Activated naive CD8-positive, alpha-beta T cell treated with anti-CD3 and anti-CD28 coated beads, Interleukin-2, amount 50 U/mL, for 24 hours (primary cell): ENCODE measurements around the gene AOAH.
A peak's percentile ranks its signal among the peaks of the same experiment; 100 is the strongest.

ENCODE experiments used
- ATAC-seq: fragments of 150-1000 bp; cut with Tn5 transposase; one replicate; pipeline ENCODE4 v1.10.0; 2021
- DNase-seq: peaks from one replicate; pipeline ENCODE4 v3.0.0; 2021
- H3K27ac Mint-ChIP-seq: one replicate; pipeline ENCODE4 v1.8.0; 2021; ENCODE audit warnings: mild to moderate bottlenecking, mixed read lengths
- H3K27me3 Mint-ChIP-seq: one replicate; pipeline ENCODE4 v1.8.0; 2021; ENCODE audit warnings: mixed read lengths
- H3K36me3 Mint-ChIP-seq: one replicate; pipeline ENCODE4 v1.8.0; 2021; ENCODE audit warnings: low read depth, mixed read lengths
- H3K4me1 Mint-ChIP-seq: one replicate; pipeline ENCODE4 v1.8.0; 2021; ENCODE audit warnings: mixed read lengths
- H3K4me3 Mint-ChIP-seq: one replicate; pipeline ENCODE4 v1.8.0; 2021; ENCODE audit warnings: mild to moderate bottlenecking, moderate library complexity, mixed read lengths
- H3K9me3 Mint-ChIP-seq: one replicate; pipeline ENCODE4 v1.8.0; 2021; ENCODE audit warnings: mixed read lengths

AOAH gene

DNA sequence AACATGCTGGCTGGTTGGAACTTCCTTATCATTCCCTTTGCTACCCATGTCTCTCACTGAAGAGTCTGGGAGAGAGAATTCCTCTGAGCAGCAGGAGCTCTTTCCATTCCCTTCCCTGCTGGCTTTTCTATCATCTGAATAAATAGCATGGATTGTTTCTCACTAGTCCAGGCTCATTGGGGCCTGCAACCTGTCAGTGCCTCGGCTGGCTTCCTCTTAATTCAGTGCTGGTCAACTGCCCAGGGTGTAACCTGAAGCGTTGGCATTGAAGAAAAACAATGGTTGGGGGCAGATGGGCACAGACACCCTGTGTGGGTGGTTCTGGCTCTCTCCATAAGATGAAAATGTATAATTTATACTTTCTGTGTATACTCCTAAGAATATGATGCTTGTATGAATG lies 179.0 kb downstream of the AOAH start:
- ATAC-seq: no peak
- Mint-ChIP-seq H3K4me1 (no peaks in the 10 kb centered on the region), H3K9me3 (no peaks in the 10 kb centered on the region), H3K4me3 (no peak overlapping the region), H3K27ac (no peak overlapping the region), H3K36me3 (peaks cover 3% of the 10 kb centered on the region), H3K27me3 (no peaks in the 10 kb centered on the region)
- no peak for DNase-seq

DNA sequence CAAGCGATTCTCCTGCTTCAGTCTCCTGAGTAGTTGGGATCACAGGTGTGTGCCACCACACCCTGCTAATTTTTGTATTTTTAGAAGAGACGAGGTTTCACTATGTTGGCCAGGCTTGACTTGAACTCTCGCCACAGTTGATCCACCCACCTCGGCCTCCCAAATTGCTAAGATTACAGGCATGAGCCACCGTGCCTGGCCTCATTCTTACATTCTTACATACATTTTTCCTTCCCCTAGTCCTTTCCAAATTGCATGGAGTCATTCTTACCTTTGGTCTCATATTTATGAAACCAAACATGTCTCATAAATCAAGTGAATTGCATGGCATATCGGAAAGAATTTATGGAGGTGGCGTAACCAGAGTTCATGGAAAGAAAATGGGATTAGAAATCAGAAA lies 186.2 kb downstream of the AOAH start:
- Mint-ChIP-seq H3K9me3 (no peaks in the 10 kb centered on the region), H3K27me3 (no peaks in the 10 kb centered on the region), H3K27ac (no peak overlapping the region), H3K36me3 (no peaks in the 10 kb centered on the region), H3K4me1 (no peaks in the 10 kb centered on the region), H3K4me3 (no peak overlapping the region)
- no peak for DNase-seq
- ATAC-seq: no peak

DNA sequence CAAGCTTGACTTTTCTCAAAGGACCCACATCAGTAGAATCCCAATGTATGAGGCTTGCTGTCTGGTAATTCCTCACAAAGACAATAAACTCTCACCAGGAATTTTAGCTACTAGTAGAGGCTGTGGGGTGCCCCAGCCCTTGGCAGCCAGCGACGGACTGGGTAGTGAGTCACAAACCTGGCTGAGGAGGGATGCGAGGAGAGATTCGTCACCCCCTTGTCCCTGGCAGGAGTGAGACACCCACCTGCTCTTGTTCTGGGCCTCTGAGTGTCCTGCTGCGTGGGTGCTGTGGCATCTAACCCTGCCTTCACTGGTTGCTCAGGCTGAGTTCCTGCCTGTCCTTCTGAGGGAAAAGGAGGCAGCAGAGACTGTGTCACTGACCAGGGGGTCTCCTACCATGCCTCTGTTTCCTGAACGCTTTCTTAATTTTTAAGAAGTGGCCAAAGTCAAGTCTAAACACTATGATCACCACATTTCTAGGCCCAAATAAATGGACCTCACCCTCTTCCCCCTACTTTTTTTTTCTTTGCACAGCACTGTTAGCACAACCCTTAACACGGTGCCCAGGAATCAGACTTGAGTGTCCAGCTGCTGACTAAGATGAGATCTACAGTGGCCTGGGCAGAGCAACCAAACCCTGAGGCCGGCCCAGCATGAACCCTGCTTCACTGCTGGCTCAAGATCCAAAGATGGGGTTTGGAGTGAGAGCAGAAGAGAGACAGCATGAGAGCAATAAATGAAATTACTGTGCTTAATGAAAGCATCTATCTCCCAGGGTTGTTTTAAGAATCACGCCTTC lies 188.2 kb downstream of the AOAH start:
- no peak overlapping the region for H3K27ac Mint-ChIP-seq
- no peak for DNase-seq
- H3K27me3 Mint-ChIP-seq: no peaks in the 10 kb centered on the region
- H3K4me3 Mint-ChIP-seq: no peak overlapping the region
- no peaks in the 10 kb centered on the region for H3K36me3 Mint-ChIP-seq
- no peak for ATAC-seq
- no peaks in the 10 kb centered on the region for H3K9me3 Mint-ChIP-seq
- H3K4me1 Mint-ChIP-seq: no peaks in the 10 kb centered on the region

DNA sequence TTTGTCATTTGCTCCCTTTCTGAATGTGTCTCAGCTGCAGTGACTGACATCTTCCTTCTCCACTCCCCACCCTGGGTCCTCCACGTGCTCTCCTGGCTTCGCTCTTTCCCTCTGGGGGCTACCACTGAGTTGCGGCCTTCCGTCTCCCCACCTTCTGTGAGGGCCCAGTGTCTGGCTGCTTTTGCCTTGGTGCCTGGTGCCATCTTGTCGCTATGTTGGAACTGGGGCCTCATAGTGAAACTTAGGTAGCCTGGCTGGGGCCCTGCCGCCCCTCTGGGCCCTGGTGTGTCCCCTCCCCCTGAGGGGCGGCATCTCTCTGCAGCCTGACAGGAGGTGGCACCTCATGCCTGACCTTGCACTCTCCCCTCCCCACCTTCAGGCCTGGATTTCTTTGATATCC lies 190.6 kb downstream of the AOAH start:
- DNase-seq (no peak), ATAC-seq (no peak)
- Mint-ChIP-seq H3K4me3 (no peak overlapping the region), H3K27me3 (no peaks in the 10 kb centered on the region), H3K9me3 (no peaks in the 10 kb centered on the region), H3K36me3 (no peaks in the 10 kb centered on the region), H3K4me1 (no peaks in the 10 kb centered on the region), H3K27ac (no peak overlapping the region)

GRCh38 chr7:36532981-36533499 lies 191.3 kb downstream of the AOAH start:
- no peak overlapping the region for H3K4me3 Mint-ChIP-seq
- peaks cover 2% of the 10 kb centered on the region for H3K36me3 Mint-ChIP-seq
- DNase-seq: no peak
- no peaks in the 10 kb centered on the region for H3K27me3 Mint-ChIP-seq
- H3K27ac Mint-ChIP-seq: no peak overlapping the region
- H3K4me1 Mint-ChIP-seq: peaks cover 2% of the 10 kb centered on the region
- no peaks in the 10 kb centered on the region for H3K9me3 Mint-ChIP-seq
- ATAC-seq: no peak

GRCh38 chr7:36531951-36532350 lies 192.3 kb downstream of the AOAH start:
- Mint-ChIP-seq H3K4me3 (no peak overlapping the region), H3K4me1 (peaks cover 13% of the 10 kb centered on the region), H3K9me3 (no peaks in the 10 kb centered on the region), H3K27me3 (no peaks in the 10 kb centered on the region), H3K27ac (no peak overlapping the region), H3K36me3 (peaks cover 4% of the 10 kb centered on the region)
- DNase-seq (no peak), ATAC-seq (no peak)

DNA sequence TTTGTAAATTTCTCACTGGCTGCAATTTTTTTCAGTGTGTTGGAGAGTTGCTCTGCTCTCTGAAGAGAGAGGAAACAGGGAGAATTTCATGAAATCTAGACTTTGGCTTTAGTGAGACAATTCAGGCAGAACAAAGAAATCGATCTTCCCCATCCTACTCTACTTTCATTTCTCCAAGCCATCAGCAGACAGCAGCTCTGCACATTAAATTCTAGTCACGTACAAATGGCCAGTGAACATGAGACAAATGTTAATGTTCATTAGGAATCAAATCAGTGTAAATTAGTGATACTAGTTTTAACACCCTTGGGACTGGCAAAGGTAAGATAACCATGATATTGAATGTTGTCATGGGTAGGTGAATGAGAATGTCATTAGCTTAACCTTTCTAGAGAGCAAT lies 193.8 kb downstream of the AOAH start:
- H3K27ac Mint-ChIP-seq: no peak overlapping the region
- no peaks in the 10 kb centered on the region for H3K9me3 Mint-ChIP-seq
- peaks cover 4% of the 10 kb centered on the region for H3K36me3 Mint-ChIP-seq
- no peak for ATAC-seq
- no peak overlapping the region for H3K4me3 Mint-ChIP-seq
- no peak for DNase-seq
- no peaks in the 10 kb centered on the region for H3K27me3 Mint-ChIP-seq
- H3K4me1 Mint-ChIP-seq: peaks cover 19% of the 10 kb centered on the region

- ATAC-seq (no peak), DNase-seq (no peak)
- no peak overlapping the region for H3K27ac Mint-ChIP-seq
- peaks cover 4% of the 10 kb centered on the region for H3K36me3 Mint-ChIP-seq
- peaks cover 19% of the 10 kb centered on the region for H3K4me1 Mint-ChIP-seq
- no peak overlapping the region for H3K4me3 Mint-ChIP-seq
- H3K27me3 Mint-ChIP-seq: no peaks in the 10 kb centered on the region
- no peaks in the 10 kb centered on the region for H3K9me3 Mint-ChIP-seq
Measured at GRCh38 chr7:36527549-36527913, 196.8 kb downstream of the AOAH start.

DNA sequence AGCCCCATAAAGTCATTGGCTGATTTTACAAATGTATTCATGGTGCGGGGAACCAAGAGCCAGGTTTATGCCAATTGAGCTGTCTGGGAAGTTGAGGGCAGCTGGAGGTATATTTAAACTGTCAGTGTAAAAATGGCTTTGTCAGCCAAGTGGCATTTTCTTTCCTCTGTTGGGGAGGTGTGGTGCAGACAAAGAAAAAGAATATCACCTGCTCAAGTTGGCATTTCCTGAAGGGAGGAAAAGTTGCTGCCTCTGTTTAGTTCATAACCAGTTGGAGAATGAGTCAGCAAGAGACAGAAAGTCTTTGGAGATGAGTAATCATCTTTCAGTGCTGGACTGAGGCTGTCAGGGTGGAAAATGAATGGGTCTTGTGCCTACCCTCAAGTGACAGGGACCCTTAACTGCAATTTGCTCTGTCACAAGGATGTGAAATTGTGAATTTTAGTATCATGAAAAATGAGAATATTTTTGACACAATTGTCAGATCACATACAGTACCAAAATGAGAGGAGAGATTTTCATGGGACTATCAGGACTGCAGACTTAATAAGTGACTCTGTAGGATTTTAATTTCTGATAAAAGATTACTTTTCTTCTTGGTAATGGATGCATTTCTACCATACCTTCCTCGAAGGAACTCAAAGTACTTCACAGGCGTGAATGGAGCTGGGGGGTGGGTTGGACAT lies 197.3 kb downstream of the AOAH start:
- H3K27ac Mint-ChIP-seq: no peak overlapping the region
- H3K4me1 Mint-ChIP-seq: peaks cover 19% of the 10 kb centered on the region
- H3K4me3 Mint-ChIP-seq: no peak overlapping the region
- DNase-seq: no peak
- no peaks in the 10 kb centered on the region for H3K27me3 Mint-ChIP-seq
- H3K9me3 Mint-ChIP-seq: no peaks in the 10 kb centered on the region
- peak; percentile 75 for ATAC-seq
- peaks cover 4% of the 10 kb centered on the region for H3K36me3 Mint-ChIP-seq

GRCh38 chr7:36523371-36524101 lies 200.8 kb downstream of the AOAH start:
- DNase-seq: no peak
- H3K9me3 Mint-ChIP-seq: no peaks in the 10 kb centered on the region
- H3K4me3 Mint-ChIP-seq: no peak overlapping the region
- no peak overlapping the region for H3K27ac Mint-ChIP-seq
- no peaks in the 10 kb centered on the region for H3K27me3 Mint-ChIP-seq
- peaks cover 19% of the 10 kb centered on the region for H3K4me1 Mint-ChIP-seq
- ATAC-seq: no peak
- H3K36me3 Mint-ChIP-seq: peaks cover 4% of the 10 kb centered on the region

DNA sequence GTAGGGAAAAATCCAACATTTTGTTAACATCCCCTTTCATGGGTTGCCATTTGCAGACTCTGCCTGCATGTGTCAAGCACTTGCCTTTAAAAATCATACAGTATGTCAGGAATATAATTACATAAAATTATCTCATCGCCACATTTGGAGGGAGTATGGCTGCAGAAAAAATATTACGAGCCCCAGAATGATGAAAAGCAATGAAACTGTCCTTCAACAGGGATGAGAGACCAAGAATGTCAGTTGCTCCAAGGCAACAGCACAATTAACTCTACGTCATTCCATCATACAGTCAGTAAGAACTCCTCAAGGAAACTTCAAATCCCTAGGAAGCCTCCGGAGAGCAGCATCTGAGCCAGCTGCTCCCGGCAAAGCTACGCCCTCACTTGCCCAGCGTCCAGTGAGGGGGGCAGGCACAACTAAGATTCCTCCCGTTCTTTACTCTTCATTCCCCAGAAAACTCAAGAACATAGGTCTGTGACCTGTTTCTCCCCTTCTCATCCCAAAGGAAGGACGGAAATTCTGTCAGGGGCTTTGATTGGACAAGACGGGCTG lies 201.8 kb downstream of the AOAH start:
- H3K27ac Mint-ChIP-seq: no peak overlapping the region
- H3K9me3 Mint-ChIP-seq: no peaks in the 10 kb centered on the region
- H3K4me3 Mint-ChIP-seq: no peak overlapping the region
- H3K36me3 Mint-ChIP-seq: no peaks in the 10 kb centered on the region
- ATAC-seq: no peak
- H3K4me1 Mint-ChIP-seq: peaks cover 12% of the 10 kb centered on the region
- no peak for DNase-seq
- no peaks in the 10 kb centered on the region for H3K27me3 Mint-ChIP-seq

DNA sequence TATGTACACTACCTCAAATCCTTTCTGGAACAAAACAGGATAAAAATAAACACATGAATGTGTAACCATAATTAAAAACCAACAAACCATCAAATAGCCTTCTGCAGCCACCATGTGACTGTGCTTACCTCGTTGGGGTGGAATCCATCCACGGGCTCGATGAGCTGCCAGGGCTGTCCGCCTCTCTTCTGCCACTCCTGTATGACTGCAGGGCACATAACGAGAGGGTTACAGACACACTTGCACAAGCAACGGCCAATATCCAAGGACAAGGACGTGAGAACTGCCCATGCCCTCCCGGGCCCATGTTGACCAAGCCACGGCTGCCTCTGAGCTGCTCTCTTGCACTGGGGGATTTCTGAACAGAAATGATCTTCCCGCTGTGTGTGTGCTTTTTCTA lies 202.4 kb downstream of the AOAH start:
- H3K27me3 Mint-ChIP-seq: no peaks in the 10 kb centered on the region
- H3K27ac Mint-ChIP-seq: no peak overlapping the region
- H3K4me1 Mint-ChIP-seq: peaks cover 7% of the 10 kb centered on the region
- H3K9me3 Mint-ChIP-seq: no peaks in the 10 kb centered on the region
- no peak for DNase-seq
- H3K4me3 Mint-ChIP-seq: no peak overlapping the region
- ATAC-seq: no peak
- H3K36me3 Mint-ChIP-seq: no peaks in the 10 kb centered on the region

DNA sequence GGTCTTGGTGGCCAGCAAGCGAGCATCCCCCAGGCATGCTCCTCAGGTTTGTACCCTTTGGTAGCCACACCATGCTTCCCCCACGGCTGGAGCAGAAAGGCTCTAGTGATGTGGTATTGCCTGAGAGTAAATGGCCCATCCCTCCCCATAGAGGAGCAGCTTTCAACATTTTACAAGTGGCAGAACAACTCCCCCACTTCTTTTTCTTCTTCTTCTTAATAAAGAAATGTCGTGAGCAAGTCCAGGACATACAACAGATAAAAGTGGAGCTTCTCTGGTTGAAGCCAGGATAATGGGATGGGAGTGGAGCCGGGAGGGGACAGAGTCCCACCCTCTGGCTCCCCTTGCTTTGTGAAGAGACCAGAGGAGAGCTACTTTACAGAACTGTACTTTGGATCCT lies 203.2 kb downstream of the AOAH start:
- ATAC-seq (no peak), DNase-seq (no peak)
- Mint-ChIP-seq H3K36me3 (no peaks in the 10 kb centered on the region), H3K27me3 (no peaks in the 10 kb centered on the region), H3K9me3 (no peaks in the 10 kb centered on the region), H3K4me1 (peaks cover 4% of the 10 kb centered on the region), H3K27ac (no peak overlapping the region), H3K4me3 (no peak overlapping the region)

- no peak for ATAC-seq
- Mint-ChIP-seq H3K9me3 (no peaks in the 10 kb centered on the region), H3K27me3 (no peaks in the 10 kb centered on the region), H3K4me1 (peaks cover 4% of the 10 kb centered on the region), H3K27ac (peak overlapping the region; percentile 13), H3K4me3 (no peak overlapping the region), H3K36me3 (no peaks in the 10 kb centered on the region)
- no peak for DNase-seq
Measured at GRCh38 chr7:36515847-36516246, 208.4 kb downstream of the AOAH start.
